Activated CD4-positive, alpha-beta memory T cell treated with anti-CD3 and anti-CD28 coated beads, Interleukin-2, amount 10 ng/mL, durations not matched to agents 7 days and 5 days (primary cell): ENCODE results near the gene CYREN. TPM values are rescaled to one million over a fixed set of nuclear protein-coding genes. Genes with fewer than 3 reads are reported as not detected.
"Not testable (repeated sequence)": the region's sequence is repeated elsewhere in the genome, so short reads cannot be mapped to it uniquely, and the experiment has no call there.

Experiments
- CTCF ChIA-PET: fragments of 350-600 bp; sonication (Branson Sonifier 250); formaldehyde crosslinking; loops from one replicate; lab custom pipeline; 2021; ENCODE audit warnings: antibody characterized with exemption, inconsistent platforms; lab: Charles Lee
- POLR2A ChIA-PET: fragments of 350-600 bp; sonication (Branson Sonifier 250); formaldehyde crosslinking; loops from one replicate; lab custom pipeline; 2021; ENCODE audit warnings: antibody characterized with exemption; lab: Charles Lee
- DNase-seq: peaks from one replicate; pipeline ENCODE4 v3.0.0-alpha.2; 2020
- H3K27ac Mint-ChIP-seq: one replicate; pipeline ENCODE4 v1.8.0; 2021; ENCODE audit warnings: mild to moderate bottlenecking, mixed read lengths
- H3K27me3 Mint-ChIP-seq: one replicate; pipeline ENCODE4 v1.8.0; 2021; ENCODE audit warnings: mixed read lengths
- H3K36me3 Mint-ChIP-seq: one replicate; pipeline ENCODE4 v1.8.0; 2021; ENCODE audit warnings: low read depth, mixed read lengths
- H3K4me1 Mint-ChIP-seq: one replicate; pipeline ENCODE4 v1.8.0; 2021; ENCODE audit warnings: mixed read lengths
- H3K4me3 Mint-ChIP-seq: one replicate; pipeline ENCODE4 v1.8.0; 2021; ENCODE audit warnings: mild to moderate bottlenecking, mixed read lengths
- H3K9me3 Mint-ChIP-seq: one replicate; pipeline ENCODE4 v1.8.0; 2021; ENCODE audit warnings: mixed read lengths
- total RNA-seq, 2 experiments: library from RNA; stranded (reverse); gene quantifications; one replicate each; pipeline ENCODE4 v1.2.3, GENCODE V29; 2021

CYREN gene
- total RNA-seq, 2 experiments from 2014 or later: 32.0 to 32.1 TPM

DNA sequence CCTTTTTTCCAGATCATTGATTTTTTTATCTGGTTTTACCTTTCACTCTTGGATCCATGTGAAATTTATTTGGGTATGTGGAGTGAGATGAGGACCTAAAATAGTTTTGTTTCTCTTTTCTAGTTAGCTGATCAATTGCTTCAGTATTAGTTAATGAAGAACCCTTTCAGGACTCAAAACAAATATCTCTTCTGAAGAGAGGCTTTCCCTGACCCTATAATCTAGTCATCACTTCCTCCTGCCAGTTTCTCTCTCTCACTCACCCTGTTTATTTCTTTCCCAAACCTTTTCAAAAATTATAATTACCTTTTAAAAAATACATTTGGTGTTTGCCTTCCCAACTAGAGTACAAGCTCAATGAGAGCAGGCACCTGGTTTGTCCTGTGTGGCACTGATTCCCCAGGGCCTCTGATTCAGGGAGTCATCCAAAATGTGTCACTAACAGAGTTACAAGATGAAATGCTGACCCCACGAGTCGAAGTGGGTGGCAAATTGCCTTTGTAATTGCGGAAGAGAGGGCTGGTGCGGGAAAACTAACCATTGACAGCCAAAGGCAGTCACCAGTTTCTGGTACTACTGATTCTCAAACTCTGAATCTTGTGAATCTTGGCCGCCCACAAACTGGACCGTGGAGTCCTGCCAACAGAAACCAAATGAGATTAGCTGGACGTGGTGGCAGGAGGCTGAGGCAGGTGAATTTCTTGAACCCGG, 20.3 kb downstream of the CYREN start:
- peaks cover 23% of the 10 kb centered on the region for H3K9me3 Mint-ChIP-seq
- no peak for DNase-seq
- H3K36me3 Mint-ChIP-seq: peaks cover 71% of the 10 kb centered on the region
- ChIA-PET POLR2A (interaction anchor here (1.0 to 6.6 kb wide), 4 partner anchors 9 to 164 kb away, joined by 3 to 181 read pairs (median 47); partner anchors contain the start of genes AGBL3, CYREN and WDR91), CTCF (interaction anchor here (2.0 to 7.7 kb wide), 2 partner anchors 20 to 164 kb away, joined by 10 to 88 read pairs; partner anchors contain the start of genes AGBL3 and CYREN)
- H3K27ac Mint-ChIP-seq: peak overlapping the region; percentile 58
- H3K4me3 Mint-ChIP-seq: peak overlapping the region; percentile 82
- H3K27me3 Mint-ChIP-seq: no peaks in the 10 kb centered on the region
- peaks cover 65% of the 10 kb centered on the region for H3K4me1 Mint-ChIP-seq

DNA sequence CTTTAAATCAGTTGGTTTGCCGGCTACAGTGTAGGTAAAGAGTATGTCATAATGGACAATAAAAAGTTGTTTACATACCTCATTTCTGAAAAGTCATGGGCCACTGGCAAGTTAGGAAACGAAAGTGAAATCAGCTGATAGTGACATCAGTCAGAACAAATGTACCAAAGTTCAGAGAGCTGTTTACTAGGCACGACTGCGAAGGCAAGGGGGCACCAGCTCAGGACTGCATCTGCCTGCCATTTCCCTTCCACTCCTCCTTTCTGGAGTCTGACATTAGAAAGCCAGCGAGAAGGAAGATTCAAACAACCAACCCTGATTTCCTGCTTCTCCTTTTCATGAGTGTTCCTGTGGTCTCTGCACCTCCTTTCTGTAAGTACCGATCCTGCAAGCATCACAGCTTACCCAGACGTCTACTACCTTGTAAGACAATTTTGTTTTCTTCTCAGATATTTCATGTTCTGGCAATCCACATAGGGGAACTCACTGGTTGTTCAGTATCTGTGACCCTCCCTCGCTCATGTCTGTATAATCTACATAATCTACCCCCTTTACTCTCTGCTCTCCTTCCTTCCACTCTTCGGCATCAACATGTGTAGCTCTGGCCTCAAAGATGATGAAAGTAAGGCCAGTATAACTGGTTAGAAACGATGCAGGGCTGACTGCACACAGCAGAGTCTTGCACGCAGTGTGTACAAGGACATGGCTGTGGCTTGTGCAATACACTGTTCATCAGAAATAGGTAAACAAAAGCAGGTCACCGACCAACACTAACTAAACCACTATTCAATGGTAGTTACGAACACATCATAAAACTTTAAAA, 22.4 kb downstream of the CYREN start, which contains the start of gene TMEM140:
Gene TMEM140 (plus strand): TSS at position 174 of the 823 bp plus-strand sequence. CDS start 16,370 bp downstream, outside the sequence.
- peak within 1 kb of the TSS; percentile 91 for H3K27ac Mint-ChIP-seq
- POLR2A ChIA-PET: interaction anchor here (0.7 to 6.6 kb wide), 19 partner anchors 11 to 690 kb away, joined by 3 to 181 read pairs (median 4); partner anchors contain the start of genes AGBL3, AKR1B1, BPGM and CYREN
- peaks cover 53% of the 10 kb centered on the region for H3K4me1 Mint-ChIP-seq

DNA sequence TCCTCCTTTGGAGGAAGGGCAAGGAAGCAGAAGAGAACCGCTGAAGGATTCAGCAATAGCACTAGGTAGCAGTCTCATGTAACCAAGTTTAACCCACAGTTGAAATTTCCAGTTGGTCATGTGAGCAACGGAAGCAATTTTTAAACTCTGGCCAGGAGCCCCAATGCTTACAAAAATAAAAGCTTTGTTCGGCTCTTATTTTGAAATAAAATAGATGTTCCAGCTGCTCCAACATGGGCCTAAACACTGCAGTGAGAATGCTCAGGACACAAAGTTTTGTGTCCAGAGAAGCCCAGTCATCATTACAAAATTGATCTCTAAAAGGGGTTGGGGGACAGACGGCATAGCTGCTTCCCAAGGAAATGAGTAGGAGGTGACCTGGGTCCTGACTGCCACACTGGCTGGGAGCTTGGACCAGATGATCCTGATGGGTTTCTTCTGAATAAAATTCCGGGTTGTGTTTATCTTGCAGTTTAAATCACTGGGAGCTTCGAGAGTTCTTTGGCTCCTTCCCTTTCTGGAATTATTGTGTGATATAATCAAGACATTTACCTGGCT, 23.1 kb downstream of the CYREN start:
- Mint-ChIP-seq H3K4me3 (peak overlapping the region; percentile 82), H3K9me3 (no peaks in the 10 kb centered on the region), H3K27me3 (no peaks in the 10 kb centered on the region), H3K27ac (peak overlapping the region; percentile 91), H3K4me1 (peaks cover 47% of the 10 kb centered on the region), H3K36me3 (peaks cover 42% of the 10 kb centered on the region)
- no peak for DNase-seq
- CTCF ChIA-PET: interaction anchor here (0.6 to 7.7 kb wide), 10 partner anchors 10 to 834 kb away, joined by 3 to 88 read pairs (median 4); partner anchors contain the start of genes AGBL3, AKR1B1, CYREN and WDR91
- POLR2A ChIA-PET: interaction anchor here (0.7 to 6.6 kb wide), 19 partner anchors 12 to 689 kb away, joined by 3 to 181 read pairs (median 4); partner anchors contain the start of genes AGBL3, AKR1B1, BPGM and CYREN

More for the DNA sequence above, 22.4 kb downstream of the CYREN start, which contains the start of gene TMEM140:
- CTCF ChIA-PET: interaction anchor here (0.6 to 7.7 kb wide), 10 partner anchors 9 to 833 kb away, joined by 3 to 88 read pairs (median 4); partner anchors contain the start of genes AGBL3, AKR1B1, CYREN and WDR91
- peak; percentile 70 for DNase-seq
- Mint-ChIP-seq H3K4me3 (peak within 1 kb of the TSS; percentile 82), H3K36me3 (peaks cover 49% of the 10 kb centered on the region), H3K9me3 (peaks cover 5% of the 10 kb centered on the region), H3K27me3 (no peaks in the 10 kb centered on the region)

DNA sequence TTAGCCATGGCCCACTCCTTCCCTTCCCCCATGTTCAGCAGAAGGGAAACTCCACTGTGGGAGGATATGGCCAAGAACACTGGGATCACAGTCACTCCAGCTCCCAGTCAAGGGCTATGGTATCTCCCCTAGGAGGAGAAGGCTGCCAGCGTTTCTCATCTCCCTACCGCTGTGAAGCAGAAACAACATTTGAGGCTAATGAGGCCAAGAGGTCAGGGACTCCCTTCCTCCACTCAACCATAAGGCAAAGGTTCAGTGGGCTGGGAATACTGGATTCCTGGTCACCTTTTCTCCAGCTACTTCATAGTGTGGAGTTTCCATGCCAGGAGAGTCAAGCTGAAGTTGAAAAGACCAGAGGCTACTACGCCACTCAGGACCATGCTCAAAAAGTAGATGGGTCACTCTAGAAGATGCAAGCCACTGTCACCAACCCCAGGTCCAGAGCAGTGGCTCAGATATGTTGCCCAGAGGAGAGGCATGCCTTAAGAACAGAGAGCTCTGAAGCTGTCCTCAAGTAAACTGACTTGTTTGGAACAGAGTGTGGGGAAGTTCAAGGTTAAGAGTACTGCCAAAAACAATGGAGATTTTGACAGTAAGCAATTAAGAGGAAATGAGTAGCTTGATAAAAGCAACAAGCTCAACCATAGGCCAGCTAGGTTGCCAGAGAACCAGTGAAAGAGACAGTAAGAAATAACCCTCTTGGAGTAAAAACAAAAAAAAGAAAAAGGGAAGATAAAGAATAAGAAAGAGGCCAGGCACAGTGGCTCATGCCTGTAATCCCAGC, 26.4 kb downstream of the CYREN start:
- DNase-seq: no peak
- H3K9me3 Mint-ChIP-seq: peaks cover 9% of the 10 kb centered on the region
- H3K4me3 Mint-ChIP-seq: no peak overlapping the region
- POLR2A ChIA-PET: interaction anchor here (0.7 kb wide), 2 partner anchors 26 to 65 kb away, joined by 3 read pairs; partner anchors contain the start of gene CYREN
- H3K27ac Mint-ChIP-seq: no peak overlapping the region
- peaks cover 18% of the 10 kb centered on the region for H3K36me3 Mint-ChIP-seq
- H3K4me1 Mint-ChIP-seq: peaks cover 21% of the 10 kb centered on the region
- H3K27me3 Mint-ChIP-seq: no peaks in the 10 kb centered on the region
- CTCF ChIA-PET: interaction anchor here (0.6 to 1.0 kb wide), 3 partner anchors 23 to 158 kb away, joined by 3 to 4 read pairs (median 3); partner anchors contain the start of gene AGBL3

DNA sequence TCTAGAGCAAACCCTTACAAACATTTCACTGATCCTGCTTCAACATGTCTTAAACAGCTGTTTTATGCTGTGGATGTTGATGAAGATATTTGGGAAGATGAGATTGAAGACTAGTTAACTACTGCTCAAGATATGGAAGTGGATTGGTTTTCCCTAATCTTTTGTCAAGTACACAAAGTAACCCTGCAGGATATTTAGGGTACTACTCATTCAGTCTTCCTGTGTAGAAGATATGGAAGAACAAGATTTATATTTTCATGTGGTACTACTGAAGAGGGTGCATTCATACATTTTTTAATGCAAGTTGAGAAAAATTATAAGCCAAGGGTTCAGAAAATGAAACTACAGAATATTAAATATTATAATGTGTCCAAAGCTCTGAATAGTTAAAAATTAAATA, 40.9 kb downstream of the CYREN start:
- H3K4me3 Mint-ChIP-seq: no peak overlapping the region
- no peaks in the 10 kb centered on the region for H3K4me1 Mint-ChIP-seq
- peaks cover 13% of the 10 kb centered on the region for H3K9me3 Mint-ChIP-seq
- H3K36me3 Mint-ChIP-seq: peaks cover 3% of the 10 kb centered on the region
- no peak for DNase-seq
- POLR2A ChIA-PET: no interaction called here
- peaks cover 5% of the 10 kb centered on the region for H3K27me3 Mint-ChIP-seq
- CTCF ChIA-PET: no interaction called here
- H3K27ac Mint-ChIP-seq: no peak overlapping the region

DNA sequence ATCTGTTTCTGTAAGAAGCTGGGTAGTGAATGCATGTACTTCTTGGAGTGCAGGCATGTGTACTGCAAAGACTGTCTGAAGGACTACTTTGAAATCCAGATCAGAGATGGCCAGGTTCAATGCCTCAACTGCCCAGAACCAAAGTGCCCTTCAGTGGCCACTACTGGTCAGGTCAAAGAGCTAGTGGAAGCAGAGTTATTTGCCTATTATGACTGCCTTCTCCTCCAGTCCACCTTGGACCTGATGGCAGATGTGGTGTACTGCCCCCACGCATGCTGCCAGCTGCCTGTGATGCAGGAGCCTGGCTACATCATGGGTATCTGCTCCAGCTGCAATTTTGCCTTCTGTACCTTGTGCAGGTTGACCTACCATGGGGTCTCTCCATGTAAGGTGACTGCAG, 41.6 kb downstream of the CYREN start:
- Mint-ChIP-seq H3K4me1 (no peaks in the 10 kb centered on the region), H3K27me3 (peaks cover 5% of the 10 kb centered on the region), H3K4me3 (no peak overlapping the region), H3K9me3 (peaks cover 9% of the 10 kb centered on the region), H3K27ac (no peak overlapping the region), H3K36me3 (peaks cover 3% of the 10 kb centered on the region)
- POLR2A ChIA-PET: no interaction called here
- DNase-seq: no peak
- CTCF ChIA-PET: interaction anchor here (0.7 kb wide), 1 partner anchor 32 kb away, joined by 3 read pairs; no protein-coding TSS in a partner anchor

DNA sequence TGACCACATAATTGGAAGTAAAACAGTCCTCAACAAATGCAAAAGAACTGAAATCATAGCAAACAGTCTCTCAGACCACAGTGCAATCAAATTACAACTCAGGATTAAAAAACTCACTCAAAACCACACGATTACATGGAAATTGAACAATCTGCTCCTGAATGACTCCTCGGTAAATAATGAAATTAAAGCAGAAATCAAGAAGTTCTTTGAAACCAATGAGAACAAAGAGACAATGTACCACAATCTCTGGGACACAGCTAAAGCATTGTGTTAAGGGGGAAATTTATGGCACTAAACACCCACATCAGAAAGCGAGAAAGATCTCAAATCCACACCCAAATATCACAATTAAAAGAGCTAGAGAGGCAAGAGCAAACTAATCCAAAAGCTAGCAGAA, 45.9 kb downstream of the CYREN start:
- CTCF ChIA-PET, H3K4me3 Mint-ChIP-seq, H3K27me3 Mint-ChIP-seq, DNase-seq, H3K27ac Mint-ChIP-seq, H3K4me1 Mint-ChIP-seq, H3K36me3 Mint-ChIP-seq: not testable (repeated sequence)
- POLR2A ChIA-PET: interaction anchor here (0.7 kb wide), 1 partner anchor 12 kb away, joined by 4 read pairs; no protein-coding TSS in a partner anchor
- peaks cover 11% of the 10 kb centered on the region for H3K9me3 Mint-ChIP-seq

DNA sequence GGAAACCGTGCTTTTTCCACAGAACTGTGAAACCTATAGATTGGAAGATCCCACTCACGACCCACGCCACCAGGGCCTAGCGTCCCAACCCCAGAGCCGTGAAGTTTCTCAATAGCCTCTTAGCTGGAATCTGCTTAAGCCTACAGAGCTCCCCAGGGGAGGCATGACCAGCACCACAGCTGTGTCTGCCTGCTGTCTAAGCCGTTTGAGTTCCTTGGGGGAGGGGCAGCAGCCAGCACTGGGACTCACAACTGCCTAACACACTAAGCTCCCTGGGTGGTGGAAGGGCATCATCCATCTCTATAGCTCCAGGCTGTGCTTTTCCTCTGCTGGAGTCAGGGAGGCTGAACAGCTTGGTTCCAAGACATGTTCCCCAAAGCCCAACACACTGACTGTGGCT, 48.6 kb downstream of the CYREN start:
- no peak overlapping the region for H3K4me3 Mint-ChIP-seq
- POLR2A ChIA-PET: no interaction called here
- H3K9me3 Mint-ChIP-seq: peaks cover 15% of the 10 kb centered on the region
- H3K4me1 Mint-ChIP-seq: no peaks in the 10 kb centered on the region
- peaks cover 5% of the 10 kb centered on the region for H3K27me3 Mint-ChIP-seq
- H3K27ac Mint-ChIP-seq: no peak overlapping the region
- no peak for DNase-seq
- CTCF ChIA-PET: no interaction called here
- peaks cover 8% of the 10 kb centered on the region for H3K36me3 Mint-ChIP-seq

DNA sequence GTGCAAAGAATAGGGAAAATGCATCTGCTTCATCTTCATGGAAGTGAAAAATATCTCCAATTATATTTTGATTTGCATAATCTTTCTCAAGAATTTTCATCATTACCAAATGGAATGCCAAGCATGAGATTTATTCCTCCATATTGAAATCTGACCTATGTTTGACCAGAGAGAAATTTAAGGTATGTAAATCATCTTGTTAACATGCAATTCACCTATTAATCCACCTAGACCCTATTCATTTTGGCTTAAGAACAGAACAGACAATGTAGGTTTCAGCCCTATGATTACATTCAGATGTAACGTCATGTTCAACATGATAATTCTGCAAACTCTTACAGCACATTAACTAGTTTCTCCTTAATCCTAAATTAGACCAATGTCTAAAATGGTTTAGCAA, 53.4 kb downstream of the CYREN start:
- CTCF ChIA-PET: no interaction called here
- Mint-ChIP-seq H3K27ac (no peak overlapping the region), H3K9me3 (peaks cover 9% of the 10 kb centered on the region)

More for the DNA sequence above, 53.4 kb downstream of the CYREN start:
- POLR2A ChIA-PET: no interaction called here
- Mint-ChIP-seq H3K36me3 (peaks cover 5% of the 10 kb centered on the region), H3K4me1 (no peaks in the 10 kb centered on the region), H3K27me3 (no peaks in the 10 kb centered on the region), H3K4me3 (no peak overlapping the region)
- DNase-seq: no peak
